Left renal pelvis (tissue), 4 donors: ENCODE data around the gene LRP2BP. TPM values are rescaled to one million over a fixed set of nuclear protein-coding genes. Genes with fewer than 3 reads are reported as not detected.
"Not testable (repeated sequence)": the region's sequence is repeated elsewhere in the genome, so short reads cannot be mapped to it uniquely, and the experiment has no call there.

Experiments used
- DNase-seq, 4 donors: peaks; one replicate each; pipeline ENCODE4 v3.0.0-alpha.2; 2013; ENCODE audit warnings: low read depth in 4 of 4, low spot score in 3 of 4
- polyA plus RNA-seq, 4 donors: library from polyadenylated mRNA; unstranded; fragments of 120-200 nt; gene quantifications; one replicate each; pipeline ENCODE4 v1.2.1, GENCODE V29; 2013; ENCODE audit not compliant: insufficient read length in 4 of 4

Gene LRP2BP
- polyA plus RNA-seq, 4 donors: 2.7 to 4.5 (median 3.5) TPM

DNA sequence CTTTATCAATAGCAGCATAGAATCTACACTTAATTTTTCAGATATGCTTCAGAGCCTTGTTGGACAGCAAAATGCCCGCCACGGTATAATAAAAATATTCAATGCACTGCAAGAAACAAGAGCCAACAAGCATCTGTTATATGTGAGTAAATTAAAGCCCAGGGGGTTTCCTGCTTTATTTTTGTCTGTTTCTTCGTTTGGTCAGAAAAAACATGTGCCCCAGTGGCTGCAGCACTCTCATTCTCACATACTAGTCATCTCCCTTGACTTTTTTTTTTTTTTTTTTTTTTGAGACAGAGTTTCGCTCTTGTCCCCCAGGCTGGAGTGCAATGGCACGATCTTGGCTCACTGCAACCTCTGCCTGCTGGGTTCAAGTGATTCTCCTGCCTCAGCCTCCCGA, 33.2 kb downstream of the LRP2BP start:
- DNase-seq: not testable (repeated sequence)

DNA sequence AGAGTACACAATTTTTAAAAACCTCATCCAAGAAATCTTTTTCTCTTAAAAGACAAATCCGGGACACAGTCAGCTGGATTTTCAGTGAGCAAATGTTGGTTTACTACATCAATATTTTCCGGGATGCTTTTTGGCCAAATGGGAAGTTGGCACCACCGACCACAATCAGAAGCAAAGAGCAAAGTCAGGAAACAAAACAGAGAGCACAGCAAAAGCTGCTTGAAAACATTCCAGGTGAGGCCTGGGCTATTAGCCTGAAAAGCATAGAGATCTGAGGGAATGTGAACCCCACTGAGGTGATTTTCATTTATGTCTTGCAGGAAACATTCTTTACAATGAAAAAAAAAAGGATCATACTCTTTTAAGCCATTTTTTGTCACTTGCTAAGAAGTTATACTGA, 33.9 kb downstream of the LRP2BP start:
- no peak for DNase-seq

DNA sequence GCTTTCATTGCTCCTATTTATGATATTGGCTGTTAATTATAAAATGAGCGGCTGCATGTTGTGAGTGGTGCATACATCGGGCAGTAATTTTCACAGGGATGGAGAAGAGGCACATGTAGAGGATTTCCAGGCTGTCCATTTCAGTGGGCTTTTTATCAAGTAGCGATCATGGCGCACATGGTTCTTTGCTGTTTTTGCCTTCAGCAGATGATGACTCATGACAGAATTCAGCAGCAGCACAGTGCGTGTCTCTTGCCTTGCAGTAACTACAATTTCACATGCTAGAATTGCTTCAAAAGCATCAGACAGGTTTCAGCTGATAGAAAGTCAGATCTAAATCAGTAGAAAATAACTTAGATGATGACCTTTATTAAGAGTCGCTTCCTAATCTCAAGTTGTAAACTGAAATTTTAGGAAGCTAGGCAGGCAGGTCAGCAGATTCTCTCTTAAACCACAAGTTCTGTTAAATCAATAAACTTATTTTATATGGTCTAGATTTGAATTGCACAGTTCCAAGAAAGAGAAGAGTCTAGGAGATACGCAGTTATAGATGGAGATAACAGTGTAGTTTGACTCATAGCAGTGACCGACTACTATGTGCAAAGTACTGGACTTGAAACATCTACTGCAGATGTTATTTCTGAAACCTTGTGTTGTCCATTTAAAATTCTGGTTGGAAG, 35.8 kb downstream of the LRP2BP start:
- DNase-seq: no peak

DNA sequence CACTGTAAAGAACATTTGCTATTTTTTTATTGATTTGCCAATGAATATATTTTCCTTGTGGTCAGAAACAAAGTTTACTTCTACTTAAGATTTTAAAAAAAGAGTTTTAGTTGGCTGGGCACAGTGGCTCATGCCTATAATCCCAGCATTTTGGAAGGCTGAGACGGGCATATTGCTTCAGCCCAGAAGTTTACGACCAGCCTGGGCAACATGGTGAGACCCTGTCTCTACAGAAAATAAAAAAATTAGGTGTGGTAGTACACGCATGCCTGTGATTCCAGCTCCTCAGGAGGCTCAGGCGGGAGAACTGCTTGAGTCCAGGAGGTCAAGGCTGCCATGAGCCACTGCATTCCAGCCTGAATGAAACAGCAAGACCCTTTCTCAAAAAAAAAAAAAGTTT, 36.8 kb downstream of the LRP2BP start:
- no peak for DNase-seq

DNA sequence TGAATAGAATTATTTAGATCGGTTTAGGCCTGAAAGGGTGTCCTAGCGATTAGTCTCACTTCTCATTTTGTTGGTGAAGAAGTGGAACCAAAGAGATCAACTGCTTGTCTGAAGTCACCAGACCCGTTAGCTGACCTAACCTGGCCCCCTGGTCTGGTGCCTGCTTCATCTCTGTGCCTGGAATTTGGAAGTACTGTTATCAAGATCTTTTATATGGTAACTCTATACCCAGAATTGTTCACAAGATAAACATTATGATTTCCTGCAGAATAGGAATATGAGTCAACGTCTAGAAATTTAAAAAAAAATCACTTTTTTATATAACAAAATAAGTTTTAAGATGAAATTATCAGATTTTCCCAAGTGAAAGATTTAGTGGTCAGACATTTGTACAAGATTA, 37.2 kb downstream of the LRP2BP start:
- DNase-seq: no peak

DNA sequence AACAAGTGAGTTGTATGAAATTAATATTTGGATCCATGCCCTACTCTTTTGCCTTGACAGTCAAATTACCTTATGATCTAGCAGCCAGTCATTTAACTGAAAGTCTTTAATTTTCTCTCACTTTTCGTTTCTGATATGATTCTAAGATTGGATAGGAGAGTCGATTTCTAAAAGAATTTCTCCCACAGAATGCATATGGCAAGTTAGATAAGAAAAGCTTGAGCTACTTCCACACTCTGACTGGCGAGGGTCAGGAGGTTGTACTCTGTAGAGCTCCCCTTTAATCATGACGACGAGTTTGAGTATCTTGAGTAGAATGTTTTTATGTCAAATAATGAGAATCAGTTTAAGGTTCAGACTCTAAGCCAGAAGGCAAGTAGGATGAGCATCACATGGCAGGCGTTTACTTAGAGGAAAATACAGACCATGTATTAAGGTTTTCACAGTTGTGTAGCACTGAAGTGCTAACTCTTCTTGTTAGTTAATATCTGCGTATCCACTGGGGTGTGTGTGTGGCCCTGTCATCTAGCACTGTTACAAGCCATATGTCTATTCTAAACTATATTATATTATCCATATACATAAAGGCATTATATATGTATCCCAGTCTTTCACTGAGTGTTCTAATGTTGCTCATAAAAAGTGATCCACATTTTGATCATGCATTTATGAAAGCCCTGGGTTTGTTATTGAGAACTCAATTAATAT, 37.8 kb downstream of the LRP2BP start:
- no peak for DNase-seq

DNA sequence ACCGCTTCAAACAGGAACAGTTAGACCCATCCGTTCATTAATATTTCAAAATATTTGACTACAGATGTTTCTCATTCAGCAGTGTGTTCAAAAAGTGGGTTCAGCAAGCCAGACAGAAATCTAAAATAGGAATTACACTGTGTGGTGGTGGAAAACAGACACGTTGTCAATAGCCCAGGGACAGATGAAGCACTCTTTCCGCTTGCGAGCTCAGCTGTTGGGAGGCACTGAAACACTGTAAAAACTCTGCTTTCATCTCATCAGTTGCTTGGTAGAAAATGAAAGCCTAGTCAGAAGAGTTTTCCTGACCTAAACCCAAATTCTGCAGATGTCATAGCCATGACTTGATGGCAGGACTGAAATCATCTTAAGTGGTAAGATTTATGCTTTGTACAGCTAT, 38.5 kb downstream of the LRP2BP start:
- DNase-seq: no peak

DNA sequence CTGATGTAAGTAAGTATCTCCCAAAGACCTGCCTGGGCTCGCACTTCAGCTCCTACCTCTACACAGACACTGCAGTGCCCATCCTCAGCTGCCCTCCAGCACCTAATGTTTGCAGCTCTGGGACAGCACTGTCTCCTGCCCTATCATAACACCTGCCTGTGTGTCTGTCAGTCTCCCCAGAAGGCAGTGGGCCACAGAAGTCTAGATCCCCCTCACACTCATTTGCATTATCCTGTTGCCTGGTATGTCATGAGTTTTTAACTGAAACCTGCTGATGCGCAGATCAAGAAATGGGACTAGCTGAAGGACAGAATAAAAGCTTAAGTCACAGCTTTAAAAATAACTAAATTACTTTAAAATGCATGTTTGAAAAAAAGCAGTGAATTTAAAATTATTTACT, 43.0 kb downstream of the LRP2BP start:
- DNase-seq: no peak

DNA sequence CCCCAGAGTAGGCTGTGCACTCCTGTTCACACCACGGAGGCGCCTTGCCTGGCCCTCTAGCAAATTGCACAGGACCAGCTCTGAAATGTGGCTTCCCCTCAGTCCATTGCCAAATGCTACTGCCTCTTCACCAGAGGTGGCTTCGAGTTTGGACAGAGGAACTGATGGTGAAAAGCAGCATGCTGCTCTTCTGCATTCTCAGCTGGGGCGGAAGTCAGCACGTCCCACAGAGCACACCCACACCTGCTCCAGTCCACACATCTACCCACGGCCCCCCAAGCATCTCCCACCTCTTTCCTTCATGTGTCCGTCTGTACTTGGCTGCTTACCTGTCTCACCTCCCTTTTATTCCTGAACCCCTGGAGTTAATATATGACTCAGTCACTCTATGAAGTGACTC, 43.5 kb downstream of the LRP2BP start:
- no peak for DNase-seq

DNA sequence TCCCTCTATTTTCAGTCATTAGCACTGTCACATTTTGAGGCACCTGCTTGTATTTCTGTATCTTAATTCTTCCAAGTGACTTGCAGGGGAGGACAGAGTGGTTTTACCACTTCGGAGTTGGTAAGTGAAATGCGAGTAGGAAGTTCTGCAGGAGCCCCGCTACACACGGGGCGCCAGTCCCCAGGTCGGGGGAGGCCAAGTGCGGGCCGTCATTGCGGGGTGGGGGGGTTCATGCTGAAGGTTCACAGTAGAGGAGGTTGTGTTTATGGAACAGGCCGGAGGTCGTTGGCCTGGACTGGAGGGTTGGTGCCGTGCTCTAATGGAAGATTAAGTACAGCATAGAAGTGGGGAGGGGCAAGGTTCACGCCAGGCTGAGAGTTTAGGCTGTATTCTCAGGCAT, 44.0 kb downstream of the LRP2BP start:
- DNase-seq: no peak

DNA sequence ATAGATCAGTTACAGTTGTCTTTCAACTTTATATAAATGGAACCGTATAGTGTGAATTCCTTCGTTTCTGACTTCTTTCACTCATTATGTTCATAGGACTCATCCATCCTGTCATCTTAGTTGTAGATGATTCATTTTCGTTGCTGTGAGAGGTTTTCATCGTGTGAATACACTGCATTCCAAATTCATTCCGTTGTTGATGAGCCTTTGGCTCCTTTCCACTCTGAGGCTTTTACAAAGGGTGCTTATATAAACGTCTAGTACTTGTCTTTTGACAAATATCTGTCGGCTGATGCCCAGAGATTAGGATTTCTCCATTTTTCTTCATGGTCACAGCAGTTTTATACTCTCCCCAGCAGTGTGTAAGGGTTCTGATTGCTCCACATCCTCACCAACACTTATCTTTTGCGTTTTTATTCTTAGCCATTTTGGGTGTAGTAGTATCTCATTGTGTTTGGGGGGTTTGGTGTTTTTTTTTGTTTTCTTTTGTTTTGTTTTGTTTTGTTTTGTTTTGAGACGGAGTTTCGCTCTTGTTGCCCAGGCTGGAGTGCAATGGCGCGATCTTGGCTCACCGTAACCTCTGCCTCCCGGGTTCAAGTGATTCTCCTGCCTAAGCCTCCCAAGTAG, 48.6 kb downstream of the LRP2BP start:
- no peak for DNase-seq

DNA sequence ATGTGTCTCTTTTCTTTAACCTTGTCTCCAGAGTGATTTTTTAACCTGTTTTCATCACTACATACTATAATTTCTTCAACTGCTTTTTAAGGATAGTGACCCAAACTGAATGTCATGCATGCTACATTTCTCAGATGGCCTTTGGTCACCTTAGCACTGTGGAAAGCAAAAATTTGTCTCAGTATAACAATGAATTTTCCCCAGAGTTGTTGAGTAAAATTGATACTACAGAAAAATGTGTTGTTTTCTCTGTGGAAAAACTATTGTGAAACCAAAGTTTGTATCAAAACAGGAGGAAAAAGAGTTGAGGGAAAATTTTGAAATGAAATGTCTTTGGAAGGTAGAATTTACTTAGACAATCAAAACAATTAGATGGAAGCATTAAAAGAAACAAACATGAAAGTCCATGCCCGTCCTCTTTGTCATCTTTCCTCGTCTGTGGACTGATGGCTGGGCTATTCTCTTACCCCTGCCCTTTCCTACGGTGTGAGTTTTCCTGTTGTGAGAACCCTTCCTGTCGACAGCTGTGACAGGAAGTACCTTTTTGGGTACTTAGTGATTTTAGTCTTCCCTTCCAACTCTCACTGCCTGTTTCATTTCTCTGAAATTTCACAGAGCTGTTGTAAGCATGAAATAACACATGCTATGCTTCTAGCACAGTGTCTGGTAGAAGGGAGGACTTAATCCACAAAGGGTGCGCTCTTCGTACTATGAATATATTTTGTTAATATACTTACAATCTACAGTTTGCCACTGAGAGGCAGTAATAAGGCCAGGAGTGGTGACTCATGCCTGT, 50.8 kb downstream of the LRP2BP start:
- no peak for DNase-seq

DNA sequence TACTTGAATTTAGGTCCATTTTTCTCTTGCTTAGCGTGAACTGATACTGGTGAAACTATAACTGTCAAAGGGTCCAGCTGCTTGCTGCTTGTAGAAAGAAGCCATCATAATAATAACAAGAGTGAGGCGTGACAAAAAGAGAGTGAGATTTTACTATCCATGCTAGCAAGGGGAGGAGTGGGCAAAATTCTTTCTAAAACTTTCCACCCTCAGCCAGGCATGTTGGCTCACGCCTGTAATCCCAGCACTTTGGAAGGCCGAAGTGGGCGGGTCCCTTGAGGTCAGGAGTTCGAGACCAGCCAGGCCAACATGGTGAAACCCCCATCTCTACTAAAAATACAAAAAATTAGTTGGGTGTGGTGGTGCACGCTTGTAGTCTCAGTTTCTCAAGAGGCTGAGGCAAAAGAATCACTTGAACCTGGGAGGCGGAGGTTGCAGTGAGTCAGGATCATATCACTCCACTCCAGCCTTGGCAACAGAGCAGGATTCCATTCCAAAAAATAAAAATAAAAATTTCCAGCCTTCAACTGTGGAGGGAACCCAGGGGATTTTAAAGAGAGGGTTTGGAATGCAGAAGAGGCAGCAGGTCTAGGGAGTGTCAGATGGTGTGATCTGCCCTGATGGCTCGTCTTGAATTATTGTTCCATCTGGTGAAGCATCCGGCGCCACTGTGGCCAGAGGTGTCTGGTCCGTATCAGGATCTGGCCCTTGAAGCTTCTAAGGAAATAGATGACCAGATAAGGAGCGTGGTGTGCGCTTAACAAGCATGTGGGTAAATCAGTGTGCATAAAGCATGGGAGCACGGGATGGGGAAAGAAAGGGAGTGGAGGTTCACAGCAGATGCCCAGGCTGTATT, 51.8 kb downstream of the LRP2BP start:
- peak in 2 of 4 donors; percentile 14 to 28 for DNase-seq

DNA sequence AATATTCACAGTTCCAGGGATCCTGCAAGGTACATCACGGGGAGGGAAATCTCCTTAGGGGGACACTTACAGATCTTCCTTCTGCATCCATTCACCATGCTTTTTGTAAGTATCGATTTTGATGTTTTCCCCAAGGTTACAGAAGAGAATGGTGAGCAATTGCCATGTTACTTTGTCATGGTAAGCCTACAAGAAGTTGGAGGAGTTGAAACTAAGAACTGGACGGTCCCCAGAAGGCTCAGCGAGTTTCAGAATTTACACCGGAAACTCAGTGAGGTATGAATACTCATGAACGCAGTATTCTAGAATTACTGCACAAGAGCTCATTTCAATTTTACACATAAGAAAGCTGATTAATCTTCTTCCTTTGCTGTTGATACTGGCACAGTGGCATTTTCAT, 53.9 kb downstream of the LRP2BP start:
- DNase-seq: no peak

DNA sequence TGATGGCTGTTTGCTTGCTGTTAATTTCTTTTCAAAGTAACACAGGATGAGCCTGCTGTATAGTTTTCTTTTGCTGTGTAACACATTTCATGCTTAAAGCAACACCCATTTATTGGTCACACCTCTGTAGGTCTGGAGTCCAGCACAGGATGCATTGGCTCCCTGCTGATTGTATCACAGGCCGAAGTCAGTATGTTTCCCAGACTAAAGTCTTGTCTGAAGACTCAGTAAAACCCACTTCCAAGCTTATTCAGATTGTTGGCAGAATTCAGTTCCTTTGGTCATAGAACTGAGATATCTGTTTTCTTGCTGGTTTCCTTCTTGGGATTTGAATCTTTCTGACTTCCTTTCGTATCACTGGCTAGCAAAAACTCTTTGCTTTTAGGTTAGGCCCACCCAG, 54.3 kb downstream of the LRP2BP start:
- DNase-seq: no peak

DNA sequence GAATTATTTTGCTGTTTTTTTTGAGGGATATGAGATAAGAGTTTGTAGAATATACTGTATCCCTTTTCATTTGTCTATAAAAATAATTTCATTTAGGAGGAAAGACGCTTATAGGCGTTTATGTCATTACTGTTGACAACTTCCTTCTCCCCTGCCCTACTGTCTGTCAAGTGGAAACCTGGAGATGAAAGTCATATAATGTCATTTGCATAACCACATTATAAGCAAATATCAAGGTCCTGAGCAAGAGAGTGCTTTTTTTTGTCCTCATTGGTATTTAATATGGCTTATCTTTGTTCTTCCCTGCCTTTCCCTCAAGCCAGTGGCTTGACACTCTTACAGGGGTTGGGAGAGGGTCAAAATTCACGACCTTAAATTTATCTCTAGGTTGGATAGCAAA, 55.8 kb downstream of the LRP2BP start:
- no peak for DNase-seq

DNA sequence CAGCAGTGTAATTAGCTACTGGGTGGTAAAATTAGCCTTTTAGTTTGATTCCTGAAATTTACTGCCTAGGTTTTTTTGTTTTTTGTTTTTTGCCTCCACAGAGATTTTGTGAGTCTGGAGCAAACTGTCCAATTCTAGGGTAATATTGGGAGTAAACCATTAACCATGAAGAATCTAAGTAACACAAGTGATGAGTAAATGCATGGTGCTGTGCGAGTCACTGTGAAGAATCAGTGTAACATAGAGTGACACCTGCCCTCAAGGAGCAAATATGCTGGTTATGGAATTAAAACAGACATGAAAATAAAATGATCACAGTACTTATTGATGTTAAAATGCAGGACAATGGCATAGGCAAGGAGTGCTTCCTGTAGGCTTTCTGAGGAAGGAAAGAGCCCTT, 60.1 kb downstream of the LRP2BP start:
- DNase-seq: no peak

DNA sequence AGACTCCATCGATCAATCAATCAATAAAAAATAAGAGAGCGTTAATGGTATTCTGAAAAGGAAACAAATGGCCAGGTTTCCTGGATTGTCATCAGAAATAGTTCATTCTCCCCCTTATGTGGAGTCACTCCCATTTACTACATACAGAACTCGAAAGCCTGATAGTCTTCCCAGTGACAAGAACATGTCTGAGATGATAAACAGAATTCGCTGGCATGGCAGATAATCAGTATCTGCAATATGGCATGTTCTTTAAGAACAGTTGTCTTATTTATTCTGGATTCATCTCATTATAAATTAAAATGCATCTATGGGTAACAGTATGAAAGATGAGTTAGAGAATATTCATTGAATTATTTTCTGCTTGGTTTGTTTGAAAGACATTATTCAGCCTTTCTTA, 61.4 kb downstream of the LRP2BP start:
- DNase-seq: no peak

DNA sequence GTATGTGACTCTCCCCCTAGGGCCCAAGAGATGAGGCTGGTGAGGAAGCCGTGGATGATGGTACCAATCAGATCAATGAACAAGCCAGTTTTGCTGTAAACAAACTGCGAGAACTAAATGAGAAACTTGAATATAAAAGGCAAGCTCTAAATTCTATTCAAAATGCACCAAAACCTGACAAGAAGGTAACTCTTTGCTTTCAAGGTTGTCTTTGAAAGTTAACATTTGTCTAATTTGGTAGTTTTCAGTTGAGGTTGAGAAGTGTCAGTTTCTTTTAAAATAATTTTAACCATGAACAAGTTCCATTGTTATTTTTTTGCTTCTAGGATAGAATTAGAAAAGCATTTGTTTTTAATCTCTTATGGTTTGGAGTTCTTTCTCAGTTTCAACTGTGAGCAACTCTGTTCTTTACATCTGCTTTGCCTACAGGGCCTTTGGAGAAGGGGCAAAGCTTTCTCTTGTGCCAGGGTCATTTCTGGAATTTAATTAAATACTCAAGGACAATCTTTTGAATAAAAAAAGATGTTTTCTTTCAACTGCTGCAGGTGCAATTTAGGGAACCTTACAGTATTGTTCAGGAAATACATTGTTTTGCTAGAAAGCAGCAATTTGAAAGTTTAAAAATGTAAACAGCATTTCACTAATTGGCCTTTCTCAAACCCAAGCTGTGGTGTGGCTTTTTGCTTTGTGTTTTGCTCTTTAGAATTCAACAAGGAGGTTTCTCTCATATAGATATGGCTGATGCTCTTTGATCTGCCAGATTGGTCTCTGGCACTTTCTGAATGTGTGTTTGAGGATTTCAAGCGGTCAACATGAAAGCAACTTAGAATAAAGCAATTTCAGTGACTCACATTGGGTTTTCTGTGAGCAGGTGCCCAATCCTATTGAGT, 62.9 kb downstream of the LRP2BP start:
- no peak for DNase-seq
